Osteocyte (in vitro differentiated cells): ENCODE measurements around the gene CNTN5. TPM values are rescaled to one million over a fixed set of nuclear protein-coding genes. Genes with fewer than 3 reads are reported as not detected.

Experiments used
- DNase-seq: peaks from one replicate; pipeline ENCODE4 v3.0.0; 2021; ENCODE audit warnings: mixed read lengths; ENCODE audit not compliant: unreplicated experiment; ENCODE audit errors: extremely low spot score
- H3K27ac Mint-ChIP-seq: one replicate; pipeline ENCODE4 v1.8.0; 2021; ENCODE audit warnings: mild to moderate bottlenecking, mixed read lengths; ENCODE audit not compliant: unreplicated experiment
- H3K27me3 Mint-ChIP-seq: one replicate; pipeline ENCODE4 v1.8.0; 2021; ENCODE audit warnings: mixed read lengths; ENCODE audit not compliant: unreplicated experiment
- H3K36me3 Mint-ChIP-seq: one replicate; pipeline ENCODE4 v1.8.0; 2021; ENCODE audit warnings: mixed read lengths; ENCODE audit not compliant: unreplicated experiment
- H3K4me1 Mint-ChIP-seq: one replicate; pipeline ENCODE4 v1.8.0; 2021; ENCODE audit warnings: mixed read lengths; ENCODE audit not compliant: unreplicated experiment
- H3K4me3 Mint-ChIP-seq: one replicate; pipeline ENCODE4 v1.8.0; 2021; ENCODE audit warnings: mild to moderate bottlenecking, moderate library complexity, mixed read lengths; ENCODE audit not compliant: unreplicated experiment
- H3K9me3 Mint-ChIP-seq: one replicate; pipeline ENCODE4 v1.8.0; 2021; ENCODE audit warnings: mixed read lengths; ENCODE audit not compliant: unreplicated experiment
- CTCF ChIP-seq: fragments of 200-600 bp; sonication (generic); IDR thresholded peaks from 2 replicates; pipeline ENCODE4 v1.5.0; 2021; ENCODE audit warnings: antibody characterized with exemption, mild to moderate bottlenecking, moderate library complexity
- total RNA-seq: library from RNA; stranded (reverse); gene quantifications from 2 replicates; pipeline ENCODE4 v1.2.1, GENCODE V29; 2021

CNTN5 gene
- total RNA-seq, 1 donor from 2014 or later: 0.30 TPM

- no peak for TF ChIP-seq CTCF
- Mint-ChIP-seq H3K4me1 (peaks cover 3% of the 10 kb centered on the region), H3K36me3 (no peaks in the 10 kb centered on the region), H3K4me3 (no peak overlapping the region), H3K9me3 (no peaks in the 10 kb centered on the region), H3K27ac (no peak overlapping the region), H3K27me3 (peaks cover 59% of the 10 kb centered on the region)
- no peak for DNase-seq
Measured at GRCh38 chr11:99670067-99670676, 649.4 kb downstream of the CNTN5 start.

GRCh38 chr11:99671808-99672409 lies 651.2 kb downstream of the CNTN5 start:
- Mint-ChIP-seq H3K27ac (no peak overlapping the region), H3K4me3 (no peak overlapping the region), H3K36me3 (no peaks in the 10 kb centered on the region), H3K9me3 (no peaks in the 10 kb centered on the region), H3K4me1 (no peaks in the 10 kb centered on the region), H3K27me3 (peaks cover 52% of the 10 kb centered on the region)
- TF ChIP-seq CTCF: no peak
- DNase-seq: no peak

- TF ChIP-seq CTCF: no peak
- Mint-ChIP-seq H3K27ac (no peak overlapping the region), H3K4me3 (no peak overlapping the region), H3K36me3 (no peaks in the 10 kb centered on the region), H3K4me1 (no peaks in the 10 kb centered on the region), H3K9me3 (no peaks in the 10 kb centered on the region), H3K27me3 (peaks cover 51% of the 10 kb centered on the region)
- DNase-seq: no peak
Measured at GRCh38 chr11:99676292-99676691, 655.5 kb downstream of the CNTN5 start.

GRCh38 chr11:99682171-99682570 lies 661.4 kb downstream of the CNTN5 start:
- no peak for DNase-seq
- peaks cover 55% of the 10 kb centered on the region for H3K27me3 Mint-ChIP-seq
- H3K27ac Mint-ChIP-seq: no peak overlapping the region
- H3K4me3 Mint-ChIP-seq: no peak overlapping the region
- TF ChIP-seq CTCF: no peak
- no peaks in the 10 kb centered on the region for H3K36me3 Mint-ChIP-seq
- no peaks in the 10 kb centered on the region for H3K4me1 Mint-ChIP-seq
- no peaks in the 10 kb centered on the region for H3K9me3 Mint-ChIP-seq

- Mint-ChIP-seq H3K9me3 (no peaks in the 10 kb centered on the region), H3K27ac (no peak overlapping the region), H3K36me3 (no peaks in the 10 kb centered on the region), H3K4me1 (no peaks in the 10 kb centered on the region), H3K4me3 (no peak overlapping the region), H3K27me3 (peaks cover 53% of the 10 kb centered on the region)
- no peak for DNase-seq
- no peak for TF ChIP-seq CTCF
Measured at GRCh38 chr11:99682646-99683045, 661.9 kb downstream of the CNTN5 start.
